ENCODE data around the gene COMMD1.

COMMD1 gene

GRCh38 chr2:61984682-61985081 is 79.2 kb downstream of the COMMD1 start:
- no peak for TF ChIP-seq CTCF (IDR thresholded peaks at IDR 0.05; ENCODE audit: insufficient read depth, low read depth, low read length, missing control alignments)
- DNase-seq (ENCODE audit: low read depth) = no peak
- H3K4me3 ChIP-seq (ENCODE audit: low read depth, low read length) = no peak overlapping the region

- TF ChIP-seq CTCF (IDR thresholded peaks at IDR 0.05; ENCODE audit: insufficient read depth, low read depth, low read length, missing control alignments) = no peak
- H3K4me3 ChIP-seq (ENCODE audit: low read depth, low read length) = no peak overlapping the region
- no peak for DNase-seq (ENCODE audit: low read depth)
Measured at GRCh38 chr2:61988462-61989366, 83.2 kb downstream of the COMMD1 start.

GRCh38 chr2:61993422-61994024 is 88.0 kb downstream of the COMMD1 start:
- DNase-seq (ENCODE audit: low read depth) = peak; percentile 75
- H3K4me3 ChIP-seq (ENCODE audit: low read depth, low read length) = no peak overlapping the region
- peak; percentile 74 for TF ChIP-seq CTCF (IDR thresholded peaks at IDR 0.05; ENCODE audit: insufficient read depth, low read depth, low read length, missing control alignments)

GRCh38 chr2:61994531-61994930 is 89.1 kb downstream of the COMMD1 start:
- no peak overlapping the region for H3K4me3 ChIP-seq (ENCODE audit: low read depth, low read length)
- no peak for TF ChIP-seq CTCF (IDR thresholded peaks at IDR 0.05; ENCODE audit: insufficient read depth, low read depth, low read length, missing control alignments)
- DNase-seq (ENCODE audit: low read depth) = no peak

GRCh38 chr2:61995065-61995464 is 89.6 kb downstream of the COMMD1 start:
- no peak for TF ChIP-seq CTCF (IDR thresholded peaks at IDR 0.05; ENCODE audit: insufficient read depth, low read depth, low read length, missing control alignments)
- no peak for DNase-seq (ENCODE audit: low read depth)
- no peak overlapping the region for H3K4me3 ChIP-seq (ENCODE audit: low read depth, low read length)

GRCh38 chr2:61995515-61995914 is 90.0 kb downstream of the COMMD1 start:
- no peak overlapping the region for H3K4me3 ChIP-seq (ENCODE audit: low read depth, low read length)
- DNase-seq (ENCODE audit: low read depth) = peak; percentile 84
- no peak for TF ChIP-seq CTCF (IDR thresholded peaks at IDR 0.05; ENCODE audit: insufficient read depth, low read depth, low read length, missing control alignments)

All from GM12865 (cell line).